Measurements from ENCODE around the gene ACBD6. TPM values are rescaled to one million over a fixed set of nuclear protein-coding genes. Genes with fewer than 3 reads are reported as not detected.
"Not testable (repeated sequence)": the region's sequence is repeated elsewhere in the genome, so short reads cannot be mapped to it uniquely, and the experiment has no call there.

Gene ACBD6
- total RNA-seq, 1 experiment from 2014 or later, result 73.6 TPM

GRCh38 chr1:180428782-180429695, 73.3 kb downstream of the ACBD6 start:
- Mint-ChIP-seq H3K9me3 (ENCODE audit: low read depth, unreplicated experiment) (peaks cover 3% of the 10 kb centered on the region), H3K4me1 (ENCODE audit: low read depth, unreplicated experiment) (peaks cover 8% of the 10 kb centered on the region), H3K27me3 (ENCODE audit: unreplicated experiment) (no peaks in the 10 kb centered on the region), H3K4me3 (ENCODE audit: low read depth, unreplicated experiment) (no peak overlapping the region), H3K36me3 (ENCODE audit: insufficient read depth, unreplicated experiment) (no peaks in the 10 kb centered on the region), H3K27ac (ENCODE audit: unreplicated experiment) (no peak overlapping the region)
- CTCF ChIA-PET, result interaction anchor here (1.1 kb wide), 1 partner anchor 13 kb away, joined by 3 read pairs; no protein-coding TSS in a partner anchor
- no peak for DNase-seq
- intact Hi-C loops (cut with micrococcal nuclease; ENCODE audit: unreplicated experiment), result no loop called here
- no TSS peak for BruUV-seq (replicated peaks)
- TF ChIP-seq CTCF (IDR thresholded peaks at IDR 0.05; ENCODE audit: unreplicated experiment), result no peak

GRCh38 chr1:180425952-180426351, 76.4 kb downstream of the ACBD6 start:
- Mint-ChIP-seq H3K36me3 (ENCODE audit: insufficient read depth, unreplicated experiment) (no peaks in the 10 kb centered on the region), H3K4me3 (ENCODE audit: low read depth, unreplicated experiment) (no peak overlapping the region), H3K4me1 (ENCODE audit: low read depth, unreplicated experiment) (no peaks in the 10 kb centered on the region), H3K9me3 (ENCODE audit: low read depth, unreplicated experiment) (peaks cover 2% of the 10 kb centered on the region), H3K27ac (ENCODE audit: unreplicated experiment) (no peak overlapping the region), H3K27me3 (ENCODE audit: unreplicated experiment) (no peaks in the 10 kb centered on the region)
- no TSS peak for BruUV-seq (replicated peaks)
- CTCF ChIA-PET, result no interaction called here
- DNase-seq, result no peak
- TF ChIP-seq CTCF (IDR thresholded peaks at IDR 0.05; ENCODE audit: unreplicated experiment), result no peak
- intact Hi-C loops (cut with micrococcal nuclease; ENCODE audit: unreplicated experiment), result no loop called here

DNA sequence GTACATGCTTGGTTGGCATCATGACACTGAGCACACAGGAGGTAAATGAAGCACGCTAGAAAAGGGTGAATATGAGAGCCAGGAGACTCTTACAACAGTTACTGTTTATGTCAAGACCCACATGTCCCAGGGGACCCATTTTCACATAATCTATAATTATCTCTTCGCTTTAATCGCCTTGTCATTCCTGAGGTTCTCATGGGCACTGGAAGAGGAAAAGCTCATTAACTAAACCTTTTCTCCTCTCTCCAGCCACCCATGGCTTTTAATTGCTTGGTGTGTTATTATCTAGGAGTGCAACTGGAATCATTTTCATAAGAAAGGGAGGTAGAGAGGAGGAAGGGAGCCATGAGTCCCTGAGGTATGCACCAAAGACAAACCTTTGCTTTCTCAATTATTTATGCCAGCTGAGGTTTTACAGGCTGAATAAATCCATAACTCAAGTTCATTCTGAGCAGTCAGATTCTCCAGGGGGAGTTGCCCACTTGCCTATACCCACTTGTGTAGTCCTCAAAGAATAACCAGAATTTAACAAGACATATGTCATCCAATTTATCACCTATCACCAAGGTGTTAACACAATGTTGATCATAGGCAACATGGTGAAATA, 77.4 kb downstream of the ACBD6 start:
- Mint-ChIP-seq H3K36me3 (ENCODE audit: insufficient read depth, unreplicated experiment) (no peaks in the 10 kb centered on the region), H3K27ac (ENCODE audit: unreplicated experiment) (no peak overlapping the region), H3K4me1 (ENCODE audit: low read depth, unreplicated experiment) (no peaks in the 10 kb centered on the region), H3K27me3 (ENCODE audit: unreplicated experiment) (no peaks in the 10 kb centered on the region), H3K4me3 (ENCODE audit: low read depth, unreplicated experiment) (no peak overlapping the region), H3K9me3 (ENCODE audit: low read depth, unreplicated experiment) (peaks cover 2% of the 10 kb centered on the region)
- BruUV-seq (replicated peaks), result no TSS peak
- intact Hi-C loops (cut with micrococcal nuclease; ENCODE audit: unreplicated experiment), result no loop called here
- no peak for DNase-seq
- TF ChIP-seq CTCF (IDR thresholded peaks at IDR 0.05; ENCODE audit: unreplicated experiment), result no peak
- CTCF ChIA-PET, result no interaction called here

DNA sequence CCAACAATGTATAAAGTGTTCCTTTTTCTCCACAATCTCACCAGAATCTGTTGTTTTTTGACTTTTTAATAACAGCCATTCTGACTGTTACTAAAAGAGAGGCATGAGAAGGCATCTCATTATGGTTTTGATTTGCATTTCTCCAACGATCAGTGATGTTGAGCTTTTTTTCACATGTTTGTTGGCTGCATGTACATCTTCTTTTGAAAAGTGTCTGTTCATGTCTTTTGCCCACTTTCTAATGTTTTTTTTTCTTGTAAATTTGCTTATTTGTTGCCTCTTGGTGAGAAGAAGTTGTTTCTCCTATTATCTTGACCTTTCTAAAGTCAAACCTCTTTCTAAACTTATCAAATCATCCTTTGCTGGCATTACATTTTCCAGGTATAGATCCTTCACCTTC, 80.8 kb downstream of the ACBD6 start:
- Mint-ChIP-seq H3K9me3 (ENCODE audit: low read depth, unreplicated experiment) (peaks cover 2% of the 10 kb centered on the region), H3K4me3 (ENCODE audit: low read depth, unreplicated experiment) (no peak overlapping the region), H3K36me3 (ENCODE audit: insufficient read depth, unreplicated experiment) (no peaks in the 10 kb centered on the region), H3K27ac (ENCODE audit: unreplicated experiment) (no peak overlapping the region), H3K27me3 (ENCODE audit: unreplicated experiment) (no peaks in the 10 kb centered on the region), H3K4me1 (ENCODE audit: low read depth, unreplicated experiment) (no peaks in the 10 kb centered on the region)
- no peak for DNase-seq
- intact Hi-C loops (cut with micrococcal nuclease; ENCODE audit: unreplicated experiment), result no loop called here
- CTCF ChIA-PET, result no interaction called here
- no TSS peak for BruUV-seq (replicated peaks)
- no peak for TF ChIP-seq CTCF (IDR thresholded peaks at IDR 0.05; ENCODE audit: unreplicated experiment)

GRCh38 chr1:180421145-180421544, 81.2 kb downstream of the ACBD6 start:
- H3K27ac Mint-ChIP-seq (ENCODE audit: unreplicated experiment); CTCF ChIA-PET; H3K36me3 Mint-ChIP-seq (ENCODE audit: insufficient read depth, unreplicated experiment); H3K27me3 Mint-ChIP-seq (ENCODE audit: unreplicated experiment); H3K4me3 Mint-ChIP-seq (ENCODE audit: low read depth, unreplicated experiment); BruUV-seq (replicated peaks); intact Hi-C loops (cut with micrococcal nuclease; ENCODE audit: unreplicated experiment); DNase-seq; H3K9me3 Mint-ChIP-seq (ENCODE audit: low read depth, unreplicated experiment); H3K4me1 Mint-ChIP-seq (ENCODE audit: low read depth, unreplicated experiment): not testable (repeated sequence)
